HG03025 (cell line): Measurements from ENCODE around the gene RANBP17.

ENCODE experiments used
- ATAC-seq: cut with Tn5 transposase; IDR thresholded peaks from one replicate; pipeline ENCODE4 v1.9.1; 2021; ENCODE audit warnings: mild to moderate bottlenecking, moderate library complexity; ENCODE audit not compliant: unreplicated experiment, low FRiP score

Gene RANBP17

GRCh38 chr5:171311322-171312077, 449.7 kb downstream of the RANBP17 start:
- no peak for ATAC-seq

DNA sequence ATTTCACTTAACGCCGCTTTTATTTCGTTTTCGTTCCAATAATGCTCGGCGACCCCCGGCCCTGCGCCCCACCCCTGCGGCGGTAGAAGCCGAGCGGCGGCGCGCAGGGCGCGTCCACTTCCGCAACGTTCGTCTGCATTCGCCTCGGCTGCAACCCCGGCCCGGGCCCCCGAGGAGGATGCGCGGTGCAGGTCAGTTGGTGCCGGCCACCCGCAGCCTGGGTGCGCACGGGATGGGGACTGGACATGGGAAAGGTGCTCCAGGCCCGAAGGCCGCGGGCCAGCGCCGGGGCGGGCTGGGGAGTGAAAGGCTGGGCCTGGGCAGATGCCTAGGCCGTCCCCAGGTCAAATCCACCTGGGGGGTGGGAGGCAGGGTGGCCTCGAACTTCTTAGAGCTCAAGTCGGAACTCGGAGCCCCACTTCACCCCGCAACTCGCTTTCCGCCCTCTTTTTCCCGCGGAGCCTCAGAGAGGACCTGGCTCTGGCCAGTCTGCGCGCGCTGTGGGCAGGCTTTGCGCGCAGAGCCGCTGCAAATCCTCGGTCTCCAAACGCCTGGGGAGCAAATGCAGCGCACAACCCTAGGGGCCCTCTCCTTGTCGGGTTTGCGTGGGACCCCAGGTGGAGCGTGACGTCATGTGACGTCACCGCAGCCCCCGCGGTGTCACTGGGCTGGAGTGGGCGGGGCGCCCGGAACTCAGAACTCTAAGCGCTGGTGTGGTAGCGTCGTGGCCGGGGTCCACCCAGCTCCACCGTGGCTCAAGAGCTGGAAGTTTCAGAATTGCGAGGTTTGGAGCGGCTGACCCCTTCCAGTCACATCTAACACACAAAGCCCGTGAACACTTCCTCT, 450.5 kb downstream of the RANBP17 start:
- no peak for ATAC-seq

GRCh38 chr5:171313481-171314206, 451.8 kb downstream of the RANBP17 start:
- ATAC-seq = no peak

DNA sequence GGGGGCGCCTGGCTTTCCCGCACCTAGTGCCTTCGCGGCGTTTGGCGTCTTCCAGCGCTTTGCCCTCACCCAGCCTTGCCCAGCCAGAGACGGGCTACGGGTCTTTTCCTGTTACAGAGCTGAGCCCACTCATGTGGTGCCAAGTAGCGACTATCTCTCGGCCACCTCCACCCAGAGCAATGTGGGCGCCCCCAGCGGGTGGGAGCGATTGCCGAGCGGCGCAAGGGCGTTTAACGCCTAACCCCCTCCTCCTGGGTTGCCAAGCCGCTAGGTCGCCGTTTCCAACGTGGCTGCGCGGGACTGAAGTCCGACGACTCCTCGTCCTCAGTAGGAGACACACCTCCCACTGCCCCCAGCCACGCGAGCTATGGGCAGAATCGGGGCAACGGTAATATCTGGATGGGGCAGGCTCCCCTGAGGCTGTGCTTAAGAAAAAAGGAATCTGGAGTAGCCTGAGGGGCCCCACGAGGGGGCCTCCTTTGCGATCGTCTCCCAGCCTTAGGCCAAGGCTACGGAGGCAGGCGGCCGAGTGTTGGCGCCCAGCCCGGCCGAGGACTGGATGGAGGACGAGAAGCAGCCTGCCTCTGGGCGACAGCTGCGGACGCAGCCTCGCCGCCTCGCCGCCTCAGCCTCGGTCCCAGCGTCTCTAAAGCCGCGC, 453.0 kb downstream of the RANBP17 start:
- no peak for ATAC-seq

GRCh38 chr5:171315386-171315891, 453.6 kb downstream of the RANBP17 start:
- no peak for ATAC-seq

DNA sequence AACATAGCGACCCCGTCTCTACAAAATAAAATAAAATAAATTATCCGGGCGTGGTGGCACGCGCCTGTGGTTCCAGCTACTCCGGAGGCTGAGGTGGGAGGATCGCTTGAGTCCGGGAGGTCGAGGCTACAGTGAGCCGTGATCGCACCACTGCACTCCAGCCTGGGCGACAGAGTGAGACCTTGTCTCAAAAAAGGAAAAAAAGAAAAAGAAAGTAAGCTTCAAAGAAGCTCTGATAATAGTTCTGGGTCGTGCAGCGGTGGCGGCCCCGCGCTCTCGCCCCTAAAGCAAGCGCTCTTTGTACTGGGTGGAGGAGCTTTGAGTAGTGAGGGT, 454.1 kb downstream of the RANBP17 start:
- no peak for ATAC-seq

GRCh38 chr5:171316258-171317121, 454.7 kb downstream of the RANBP17 start:
- no peak for ATAC-seq

- ATAC-seq = no peak
Observed at GRCh38 chr5:171317230-171317629, 455.4 kb downstream of the RANBP17 start.

GRCh38 chr5:171318026-171318425, 456.2 kb downstream of the RANBP17 start:
- ATAC-seq = no peak

GRCh38 chr5:171321447-171321846, 459.6 kb downstream of the RANBP17 start:
- no peak for ATAC-seq

- ATAC-seq = no peak
Observed at GRCh38 chr5:171322527-171322926, 460.7 kb downstream of the RANBP17 start.

GRCh38 chr5:171323007-171323406, 461.2 kb downstream of the RANBP17 start:
- ATAC-seq = no peak

- no peak for ATAC-seq
Observed at GRCh38 chr5:171323806-171324632, 462.2 kb downstream of the RANBP17 start.

DNA sequence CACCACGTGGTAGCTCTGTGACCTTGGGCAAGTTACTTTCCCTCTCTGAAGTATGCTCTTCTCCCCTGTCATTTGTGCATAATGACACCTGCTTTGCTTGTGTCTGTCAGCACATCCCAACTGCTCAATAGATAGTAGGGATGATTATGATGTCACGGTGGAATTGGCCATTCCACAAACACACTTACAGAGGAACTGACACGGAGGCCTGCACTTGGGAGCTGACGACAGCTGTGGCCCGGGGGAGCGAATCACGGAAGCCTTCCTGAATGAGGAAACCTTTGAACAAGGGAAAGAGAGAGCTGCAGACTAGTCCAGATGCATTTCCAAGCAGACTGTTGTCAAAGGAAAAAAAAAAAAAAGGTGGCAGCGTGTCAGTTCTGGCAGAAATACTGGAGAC, 468.2 kb downstream of the RANBP17 start:
- no peak for ATAC-seq

DNA sequence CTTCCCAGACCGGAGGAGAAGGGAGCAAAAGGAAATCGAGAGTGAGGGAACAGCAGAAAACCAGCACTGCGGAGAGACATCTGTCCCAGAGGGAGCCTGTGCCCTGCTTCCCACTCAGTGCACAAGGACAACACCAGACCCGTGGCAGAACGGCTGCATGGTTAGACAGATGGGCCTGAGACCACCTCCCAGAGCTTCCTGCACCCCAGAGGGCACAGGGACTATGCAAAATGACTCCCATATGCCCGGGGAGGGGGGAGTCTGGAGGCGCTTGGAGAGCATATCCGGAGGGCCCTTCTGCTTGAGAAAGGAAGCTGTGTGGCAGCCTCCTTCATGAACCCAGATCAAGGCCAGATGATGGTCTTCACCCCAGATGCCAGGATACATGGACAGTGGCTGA, 473.8 kb downstream of the RANBP17 start:
- ATAC-seq = no peak

DNA sequence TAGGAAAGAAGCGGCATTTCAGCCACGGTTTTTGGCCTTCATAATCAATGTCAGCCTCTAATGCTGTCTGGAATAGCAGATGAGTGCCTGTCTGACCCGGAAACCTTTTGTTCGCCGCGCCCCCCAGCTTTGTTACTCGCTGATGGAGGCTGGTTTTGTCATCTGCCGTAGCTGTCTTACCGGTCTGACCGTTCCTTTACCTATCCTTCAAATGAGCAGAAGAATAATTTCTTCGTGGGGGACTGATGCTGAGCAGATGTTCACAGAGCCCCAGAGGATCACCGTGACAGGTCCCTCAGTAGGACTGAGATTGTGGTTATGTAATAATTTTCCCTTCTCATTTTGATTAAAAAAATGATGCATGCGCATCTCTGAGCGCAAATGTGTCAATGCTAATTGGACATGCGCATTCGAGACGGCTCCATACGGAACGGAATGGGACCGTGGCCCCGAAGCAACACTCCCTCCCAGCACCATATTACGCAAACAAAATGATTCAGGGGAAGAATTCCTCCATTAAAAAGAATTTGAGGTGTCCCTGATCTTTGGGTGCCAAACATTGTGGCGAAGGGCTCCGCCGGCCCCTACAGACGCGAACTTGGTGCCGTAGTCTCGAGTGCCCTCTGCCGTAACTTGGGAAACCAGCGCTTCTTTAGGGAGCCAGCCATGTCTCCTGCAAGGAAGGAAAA, 474.8 kb downstream of the RANBP17 start:
- ATAC-seq = no peak

GRCh38 chr5:171337210-171337569, 475.4 kb downstream of the RANBP17 start:
- ATAC-seq = no peak

- no peak for ATAC-seq
Observed at GRCh38 chr5:171340042-171340441, 478.2 kb downstream of the RANBP17 start.
